Keratinocyte (primary cell): Measurements from ENCODE around the gene ESRRB. TPM values are rescaled to one million over a fixed set of nuclear protein-coding genes. Genes with fewer than 3 reads are reported as not detected.

Source experiments
- DNase-seq: peaks from one replicate; pipeline ENCODE4 v3.0.0-alpha.2; 2011; ENCODE audit warnings: low read depth, missing footprints, low spot score
- FAIRE-seq: peaks from 2 replicates; lab custom pipeline; 2011; peaks lifted over from hg19 to GRCh38; lab: Jason Lieb, UNC
- H2AFZ ChIP-seq: 2 replicates; pipeline ENCODE4 v1.6.0; 2012; ENCODE audit warnings: low read length, control low read depth, inconsistent platforms; ENCODE audit not compliant: control insufficient read depth
- H3K27ac ChIP-seq: 2 replicates; pipeline ENCODE4 v1.5.1; 2011; ENCODE audit warnings: low read length; ENCODE audit not compliant: control insufficient read depth, insufficient read depth
- H3K27me3 ChIP-seq: 3 replicates; pipeline ENCODE4 v1.6.0; 2011; ENCODE audit warnings: low read length; ENCODE audit not compliant: control insufficient read depth, insufficient read depth; ENCODE audit errors: extremely low read depth
- H3K36me3 ChIP-seq, 2 experiments: 2 replicates in 1 of 2; 3 replicates in 1 of 2; pipeline ENCODE4 v1.5.1; 2011; ENCODE audit warnings: low read length in 2 of 2, mild to moderate bottlenecking in 1 of 2; ENCODE audit not compliant: control insufficient read depth in 2 of 2, insufficient read depth in 2 of 2; ENCODE audit errors: extremely low read depth in 1 of 2
- H3K4me1 ChIP-seq: 3 replicates; pipeline ENCODE4 v1.5.1; 2011; ENCODE audit warnings: low read length; ENCODE audit not compliant: control insufficient read depth, insufficient read depth; ENCODE audit errors: extremely low read depth
- H3K4me2 ChIP-seq: 3 replicates; pipeline ENCODE4 v1.6.0; 2011; ENCODE audit warnings: low read depth, low read length; ENCODE audit not compliant: control insufficient read depth, insufficient read depth; ENCODE audit errors: extremely low read depth
- H3K4me3 ChIP-seq, 3 experiments: fragments of 200-600 bp in 1 of 3; sonication (generic) in 1 of 3; 2 replicates in 2 of 3; 3 replicates in 1 of 3; pipeline ENCODE4 v1.5.1; 2011 to 2016; ENCODE audit warnings: low read length in 3 of 3, mild to moderate bottlenecking in 3 of 3, control low read depth in 2 of 3, inconsistent platforms in 1 of 3, low read depth in 1 of 3, mixed read lengths in 1 of 3, mixed run types in 1 of 3, moderate library complexity in 1 of 3; ENCODE audit not compliant: control insufficient read depth in 2 of 3, insufficient read depth in 2 of 3; ENCODE audit errors: extremely low read depth in 1 of 3
- H3K79me2 ChIP-seq: 2 replicates; pipeline ENCODE4 v1.6.0; 2012; ENCODE audit warnings: low read length; ENCODE audit not compliant: control insufficient read depth, insufficient read depth
- H3K9ac ChIP-seq: 3 replicates; pipeline ENCODE4 v1.6.0; 2011; ENCODE audit warnings: low read length; ENCODE audit not compliant: control insufficient read depth, insufficient read depth; ENCODE audit errors: extremely low read depth
- H3K9me1 ChIP-seq: 3 replicates; pipeline ENCODE4 v1.6.0; 2011; ENCODE audit warnings: low read length; ENCODE audit not compliant: control insufficient read depth, insufficient read depth; ENCODE audit errors: extremely low read depth
- H3K9me3 ChIP-seq: 2 replicates; pipeline ENCODE4 v1.5.1; 2012; ENCODE audit warnings: low read depth, low read length; ENCODE audit not compliant: control insufficient read depth
- H4K20me1 ChIP-seq: 3 replicates; pipeline ENCODE4 v1.6.0; 2011; ENCODE audit warnings: low read length; ENCODE audit not compliant: control insufficient read depth, insufficient read depth; ENCODE audit errors: extremely low read depth
- EZH2 ChIP-seq: IDR thresholded peaks from one replicate; pipeline ENCODE4 v1.6.1; 2012; ENCODE audit warnings: inconsistent platforms, mild to moderate bottlenecking, low read length, moderate library complexity
- dilution Hi-C: fragments of 300-500 bp; cut with MboI; formaldehyde crosslinking; loops from one replicate; pipeline ENCODE4 v1.7.0; 2020; ENCODE audit warnings: low sequenced_read_pairs; ENCODE audit not compliant: extremely low pct_ligation_motif_present
- polyA plus RNA-seq, 5 experiments: library from polyadenylated mRNA; depleted of rRNA in 3 of 5; stranded (reverse) in 3 of 5; stranded (forward) in 1 of 5; unstranded in 1 of 5; fragments of >200 nt; gene quantifications; 1 replicate in 1 of 5; 2 replicates in 3 of 5; 3 replicates in 1 of 5; pipeline versions ENCODE4 v1.2.1 to v1.2.3, GENCODE V29; 2011 to 2012; ENCODE audit warnings: missing spikeins in 2 of 5, low read depth in 1 of 5, low replicate concordance in 1 of 5
- TF ChIP-seq, protein P1 (sequence below), 3 experiments: IDR thresholded peaks in 1 of 3; conservative IDR thresholded peaks in 1 of 3; optimal IDR thresholded peaks in 1 of 3; 2 replicates in 2 of 3; 3 replicates in 1 of 3; pipeline versions ENCODE3 to v1.5.1; 2011; ENCODE audit warnings: low read length in 3 of 3, mild to moderate bottlenecking in 3 of 3, moderate library complexity in 2 of 3, control low read depth in 1 of 3, inconsistent platforms in 1 of 3; ENCODE audit not compliant: insufficient read depth in 2 of 3; ENCODE audit errors: extremely low read depth in 1 of 3

ESRRB gene
- polyA plus RNA-seq, 1 donor (not counting 4 experiments of a cell fraction or from before 2014, with no cell fraction given), result 0.01 TPM

DNA sequence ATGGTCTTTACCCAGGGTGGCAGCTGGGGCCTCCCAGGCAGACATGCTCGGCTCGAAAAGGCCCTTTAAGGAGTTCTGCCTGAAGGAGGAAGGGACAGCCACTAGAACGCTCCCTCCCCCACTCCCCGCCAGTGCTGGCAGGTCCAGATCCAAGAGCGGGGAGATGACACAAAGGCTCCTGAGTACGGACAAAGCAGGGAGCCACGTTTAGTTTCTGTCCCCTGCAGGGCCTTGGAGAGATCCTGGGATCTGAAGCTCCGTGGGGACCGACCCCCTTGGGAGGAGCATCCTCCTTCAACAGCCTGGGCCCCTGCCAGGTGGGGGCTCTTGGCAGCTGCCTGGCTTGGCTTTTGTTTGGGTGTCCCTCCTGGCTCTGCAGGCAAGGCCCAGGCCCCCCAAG lies 89.7 kb downstream of the ESRRB start:
- no peaks in the 10 kb centered on the region for H4K20me1 ChIP-seq
- DNase-seq (no peak), FAIRE-seq (no peak)
- H3K9me3 ChIP-seq, result no peaks in the 10 kb centered on the region
- no peaks in the 10 kb centered on the region for H3K36me3 ChIP-seq
- no peak overlapping the region for H3K27ac ChIP-seq
- no peaks in the 10 kb centered on the region for H3K79me2 ChIP-seq
- no peak overlapping the region for H3K9ac ChIP-seq
- H3K4me1 ChIP-seq, result no peaks in the 10 kb centered on the region
- H3K27me3 ChIP-seq, result no peaks in the 10 kb centered on the region
- no peak for TF ChIP-seq EZH2
- TF ChIP-seq, protein P1, sequence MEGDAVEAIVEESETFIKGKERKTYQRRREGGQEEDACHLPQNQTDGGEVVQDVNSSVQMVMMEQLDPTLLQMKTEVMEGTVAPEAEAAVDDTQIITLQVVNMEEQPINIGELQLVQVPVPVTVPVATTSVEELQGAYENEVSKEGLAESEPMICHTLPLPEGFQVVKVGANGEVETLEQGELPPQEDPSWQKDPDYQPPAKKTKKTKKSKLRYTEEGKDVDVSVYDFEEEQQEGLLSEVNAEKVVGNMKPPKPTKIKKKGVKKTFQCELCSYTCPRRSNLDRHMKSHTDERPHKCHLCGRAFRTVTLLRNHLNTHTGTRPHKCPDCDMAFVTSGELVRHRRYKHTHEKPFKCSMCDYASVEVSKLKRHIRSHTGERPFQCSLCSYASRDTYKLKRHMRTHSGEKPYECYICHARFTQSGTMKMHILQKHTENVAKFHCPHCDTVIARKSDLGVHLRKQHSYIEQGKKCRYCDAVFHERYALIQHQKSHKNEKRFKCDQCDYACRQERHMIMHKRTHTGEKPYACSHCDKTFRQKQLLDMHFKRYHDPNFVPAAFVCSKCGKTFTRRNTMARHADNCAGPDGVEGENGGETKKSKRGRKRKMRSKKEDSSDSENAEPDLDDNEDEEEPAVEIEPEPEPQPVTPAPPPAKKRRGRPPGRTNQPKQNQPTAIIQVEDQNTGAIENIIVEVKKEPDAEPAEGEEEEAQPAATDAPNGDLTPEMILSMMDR (optimal IDR thresholded peaks at IDR 0.05 in 1 of 3, IDR thresholded peaks at IDR 0.05 in 1 of 3, conservative IDR thresholded peaks at IDR 0.05 in 1 of 3; ENCODE audit: extremely low read depth in 1 of 3, insufficient read depth in 2 of 3, low read length in 3 of 3), result no peak
- no peak overlapping the region for H3K4me2 ChIP-seq
- no peak overlapping the region for H2AFZ ChIP-seq
- H3K4me3 ChIP-seq, result no peak overlapping the region
- H3K9me1 ChIP-seq, result no peaks in the 10 kb centered on the region
- dilution Hi-C loops, result no loop called here

DNA sequence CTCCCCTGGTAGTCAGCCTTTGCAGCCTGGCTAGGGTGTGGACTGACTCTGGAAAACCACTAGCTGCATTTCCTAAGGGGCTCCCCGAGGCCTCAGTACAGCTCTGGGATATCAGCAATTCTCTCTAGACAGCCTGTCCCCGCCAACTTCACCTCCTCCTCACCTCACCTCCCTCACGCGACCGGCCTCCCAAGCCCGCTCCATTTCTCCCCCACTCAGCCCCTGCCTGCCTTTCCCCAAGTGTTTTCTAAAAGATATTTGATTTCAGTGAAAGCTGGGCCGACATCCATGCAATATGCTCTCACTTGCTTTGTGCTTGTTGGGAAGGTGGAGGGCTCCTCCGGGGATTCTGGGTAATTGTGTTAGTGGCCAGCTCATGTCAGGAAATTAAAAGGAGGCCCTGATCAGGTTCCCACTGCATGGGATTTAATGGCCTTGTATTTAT lies 91.8 kb downstream of the ESRRB start:
- TF ChIP-seq EZH2, result no peak
- TF ChIP-seq, protein P1 (optimal IDR thresholded peaks at IDR 0.05 in 1 of 3, IDR thresholded peaks at IDR 0.05 in 1 of 3, conservative IDR thresholded peaks at IDR 0.05 in 1 of 3; ENCODE audit: extremely low read depth in 1 of 3, insufficient read depth in 2 of 3, low read length in 3 of 3), result no peak
- Histone ChIP-seq H3K79me2 (no peaks in the 10 kb centered on the region), H3K9me1 (no peaks in the 10 kb centered on the region), H3K36me3 (no peaks in the 10 kb centered on the region), H3K9me3 (no peaks in the 10 kb centered on the region), H2AFZ (no peak overlapping the region), H3K4me3 (no peak overlapping the region), H3K27ac (no peak overlapping the region), H3K9ac (no peak overlapping the region), H3K27me3 (peaks cover 4% of the 10 kb centered on the region), H3K4me1 (no peaks in the 10 kb centered on the region), H3K4me2 (no peak overlapping the region), H4K20me1 (no peaks in the 10 kb centered on the region)
- dilution Hi-C loops, result no loop called here
- DNase-seq (no peak), FAIRE-seq (no peak)
